ENCODE data around the gene INSL3.
A peak's percentile ranks its signal among the peaks of the same experiment; 100 is the strongest.

Gene INSL3, protein sequence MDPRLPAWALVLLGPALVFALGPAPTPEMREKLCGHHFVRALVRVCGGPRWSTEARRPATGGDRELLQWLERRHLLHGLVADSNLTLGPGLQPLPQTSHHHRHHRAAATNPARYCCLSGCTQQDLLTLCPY

DNA sequence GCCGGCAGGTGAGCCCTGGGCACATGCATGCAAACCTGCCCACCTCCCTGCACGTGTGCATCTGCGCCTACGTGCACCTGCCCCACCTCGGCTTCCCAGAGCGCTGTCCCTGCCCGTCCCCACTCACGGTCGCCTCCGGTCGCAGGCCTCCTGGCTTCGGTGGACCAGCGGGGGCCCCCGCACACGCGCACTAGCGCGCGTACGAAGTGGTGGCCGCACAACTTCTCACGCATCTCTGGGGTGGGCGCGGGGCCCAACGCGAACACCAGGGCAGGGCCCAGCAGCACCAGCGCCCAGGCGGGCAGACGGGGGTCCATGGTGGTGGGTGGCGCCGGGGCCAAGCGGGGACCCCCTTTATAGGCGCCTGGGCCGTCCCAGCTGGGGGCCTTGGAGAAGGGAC is at the start of gene INSL3:
Gene INSL3 (minus strand): TSS at position 330 of the 400 bp plus-strand sequence. CDS start 13 bp downstream, at position 317.
- FAIRE-seq: no peak

DNA sequence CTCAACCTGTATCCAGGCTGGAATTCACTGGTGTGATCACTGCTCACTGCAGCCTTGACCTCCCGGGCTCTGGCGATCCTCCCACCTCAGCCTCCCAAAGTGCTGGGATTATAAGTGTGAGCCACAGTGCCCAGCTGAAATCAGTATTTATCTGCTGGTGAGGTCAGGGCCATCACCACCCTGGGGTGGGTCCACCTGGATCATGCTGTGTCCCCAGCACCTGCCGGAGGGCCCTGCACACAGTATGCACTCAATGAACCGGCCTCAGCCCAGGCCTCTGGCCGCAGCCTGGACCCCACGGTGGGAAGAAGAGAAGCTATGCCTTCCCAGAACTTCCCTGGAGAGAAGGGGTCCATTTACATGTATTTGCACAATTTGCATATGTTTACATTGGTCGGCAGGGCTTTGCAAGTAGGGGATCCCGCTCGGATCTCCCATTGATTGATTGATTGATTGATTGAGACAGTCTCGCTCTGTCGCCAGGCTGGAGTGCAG is 47.8 kb upstream of the INSL3 start:
- FAIRE-seq: no peak

DNA sequence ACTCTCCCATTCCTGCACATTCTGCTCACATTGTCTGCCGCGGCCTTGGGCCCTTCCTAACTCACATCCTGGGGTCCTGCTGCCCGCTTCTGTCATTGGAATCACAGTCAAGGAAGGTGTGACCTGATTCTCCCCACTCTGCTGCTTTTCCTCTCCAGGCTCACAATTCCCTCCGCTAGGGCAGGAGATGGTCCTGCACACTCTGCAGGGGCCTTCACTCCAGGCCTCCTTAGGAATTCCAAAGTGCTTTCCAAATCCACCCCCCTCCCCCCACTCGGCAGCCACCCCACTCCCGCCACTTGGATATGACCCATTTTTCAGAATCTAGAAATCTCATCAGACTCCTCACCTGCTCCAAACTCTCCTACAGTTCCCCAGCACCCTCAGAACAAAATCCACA is 47.4 kb upstream of the INSL3 start:
- FAIRE-seq: no peak

DNA sequence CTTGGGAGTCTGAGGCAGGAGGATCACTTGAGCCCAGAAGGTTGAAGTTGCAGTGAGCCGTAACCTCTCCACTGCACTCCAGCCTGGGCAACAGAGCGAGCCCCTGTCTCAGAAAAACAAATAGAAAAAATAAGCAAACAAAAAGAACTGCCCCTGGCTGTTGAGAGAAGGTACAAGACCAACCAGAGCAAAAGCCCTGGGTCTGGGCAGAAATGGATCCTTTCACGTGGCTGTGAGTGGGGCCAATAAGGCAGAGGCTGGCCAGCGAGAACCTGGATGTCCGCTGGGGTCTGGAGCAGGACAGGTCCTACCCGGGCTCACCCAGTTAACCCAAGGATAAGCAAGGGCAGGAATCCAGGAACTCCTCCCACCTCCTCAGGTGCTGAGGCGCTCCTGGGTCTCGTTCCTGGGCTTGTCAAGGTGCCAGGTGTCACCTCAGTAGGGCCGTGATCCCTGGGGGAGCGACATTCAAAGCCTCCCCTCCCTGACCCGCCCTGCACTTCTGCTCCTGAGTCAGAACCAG is 45.7 kb upstream of the INSL3 start:
- no peak for FAIRE-seq

DNA sequence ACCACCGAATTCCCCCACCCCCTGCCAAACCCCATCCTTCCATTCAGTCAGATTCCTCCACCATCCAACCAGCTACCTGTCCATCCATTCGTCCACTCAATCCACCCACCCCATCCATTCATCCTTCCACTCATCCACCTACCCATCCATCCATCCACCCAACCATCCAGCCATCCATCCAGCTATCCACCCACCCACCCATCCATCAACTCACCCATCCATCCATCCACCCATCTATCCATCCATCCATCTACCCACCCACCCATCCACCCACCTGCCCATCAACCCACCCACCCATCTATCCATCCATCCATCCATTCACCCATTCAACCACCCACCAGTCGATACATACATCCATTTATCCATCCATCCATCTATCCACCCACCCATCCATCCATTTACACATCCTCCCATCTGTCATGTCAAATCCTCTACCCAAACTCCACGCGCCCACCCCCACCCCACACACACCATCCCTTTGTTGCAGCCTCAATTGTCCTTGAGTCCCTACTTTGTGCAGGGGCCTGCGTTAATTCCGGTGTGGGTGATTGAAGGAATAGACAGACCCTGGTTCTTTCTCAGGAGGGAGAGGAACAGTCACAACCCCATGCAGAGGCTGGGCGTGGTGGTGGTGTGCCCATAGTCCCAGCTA is 45.1 kb upstream of the INSL3 start:
- FAIRE-seq: no peak

DNA sequence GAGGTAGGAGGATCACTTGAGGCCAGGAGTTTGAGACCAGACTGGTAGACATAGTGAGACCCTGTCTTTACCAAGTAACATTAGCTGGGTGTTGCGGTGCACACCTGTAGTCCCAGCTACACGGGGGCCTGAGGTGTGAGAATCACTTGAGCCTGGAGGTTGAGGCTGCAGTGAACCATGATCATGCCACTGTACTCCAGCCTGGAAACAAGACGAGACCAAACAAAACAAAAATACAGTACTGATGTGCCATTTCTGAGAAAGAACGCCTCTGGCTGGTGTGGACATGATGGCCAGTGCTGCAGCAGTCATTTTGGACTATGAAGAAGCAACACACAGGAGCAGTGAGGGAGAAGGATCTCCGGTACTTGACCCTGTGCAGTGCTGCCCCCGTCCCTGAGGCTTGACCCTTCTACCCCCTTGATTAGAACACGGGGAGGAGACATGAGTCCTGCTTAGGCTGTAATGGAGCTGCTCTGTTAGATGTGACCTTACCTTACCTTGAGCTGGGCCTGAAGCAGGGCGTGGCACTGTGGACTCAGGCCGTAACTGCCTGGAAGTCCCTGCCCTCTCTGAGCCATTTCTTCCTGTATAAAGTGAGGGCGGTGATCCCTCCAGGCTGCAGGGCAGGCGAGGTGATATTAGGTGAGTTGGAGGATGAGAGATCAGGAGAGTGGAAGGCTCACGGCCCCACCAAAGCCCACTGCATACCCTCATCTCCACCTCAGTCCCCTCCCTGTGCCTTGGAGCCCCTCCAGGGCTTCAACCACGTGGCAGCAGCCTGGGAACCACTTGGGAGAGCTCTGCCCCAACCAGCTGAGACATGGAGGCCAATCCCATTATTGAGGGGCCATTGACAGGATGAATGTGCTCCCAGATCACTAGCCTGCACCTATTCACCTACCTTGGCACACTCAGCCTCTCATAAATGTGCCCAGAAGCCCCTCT is 44.3 kb upstream of the INSL3 start:
- peak; percentile 93 for FAIRE-seq

DNA sequence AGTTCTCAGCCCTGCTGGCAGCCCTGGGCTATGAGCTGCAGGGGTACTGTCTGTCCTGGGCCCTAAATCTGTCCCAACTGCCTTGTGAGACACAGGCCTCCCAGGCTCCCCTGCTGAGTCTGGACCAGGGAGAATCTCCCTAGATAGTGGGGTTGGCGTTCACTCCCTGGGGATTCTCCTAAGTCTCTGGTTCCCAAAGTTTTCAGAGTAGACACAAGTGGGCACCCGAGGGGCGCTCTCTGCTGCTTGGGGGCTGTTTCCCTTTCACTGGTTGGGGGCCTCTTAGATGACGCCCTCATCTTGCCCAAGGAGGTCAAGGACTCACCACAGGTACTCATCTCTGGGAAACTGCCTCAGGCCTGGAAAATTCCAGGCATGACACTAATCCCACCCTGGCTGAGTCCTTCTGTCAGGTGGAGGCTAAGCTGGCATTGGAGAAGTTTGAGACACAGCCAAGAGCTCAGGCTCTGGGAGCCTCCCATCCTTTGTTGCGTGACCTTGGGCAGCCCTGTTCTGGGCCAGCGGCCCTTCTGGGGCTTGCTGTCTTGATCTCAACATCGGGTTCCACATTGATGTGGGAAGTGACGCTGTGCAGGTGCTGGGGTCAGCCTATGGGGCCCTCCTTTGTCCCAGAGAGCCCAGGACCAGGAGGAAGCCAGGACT is 42.3 kb upstream of the INSL3 start:
- no peak for FAIRE-seq

DNA sequence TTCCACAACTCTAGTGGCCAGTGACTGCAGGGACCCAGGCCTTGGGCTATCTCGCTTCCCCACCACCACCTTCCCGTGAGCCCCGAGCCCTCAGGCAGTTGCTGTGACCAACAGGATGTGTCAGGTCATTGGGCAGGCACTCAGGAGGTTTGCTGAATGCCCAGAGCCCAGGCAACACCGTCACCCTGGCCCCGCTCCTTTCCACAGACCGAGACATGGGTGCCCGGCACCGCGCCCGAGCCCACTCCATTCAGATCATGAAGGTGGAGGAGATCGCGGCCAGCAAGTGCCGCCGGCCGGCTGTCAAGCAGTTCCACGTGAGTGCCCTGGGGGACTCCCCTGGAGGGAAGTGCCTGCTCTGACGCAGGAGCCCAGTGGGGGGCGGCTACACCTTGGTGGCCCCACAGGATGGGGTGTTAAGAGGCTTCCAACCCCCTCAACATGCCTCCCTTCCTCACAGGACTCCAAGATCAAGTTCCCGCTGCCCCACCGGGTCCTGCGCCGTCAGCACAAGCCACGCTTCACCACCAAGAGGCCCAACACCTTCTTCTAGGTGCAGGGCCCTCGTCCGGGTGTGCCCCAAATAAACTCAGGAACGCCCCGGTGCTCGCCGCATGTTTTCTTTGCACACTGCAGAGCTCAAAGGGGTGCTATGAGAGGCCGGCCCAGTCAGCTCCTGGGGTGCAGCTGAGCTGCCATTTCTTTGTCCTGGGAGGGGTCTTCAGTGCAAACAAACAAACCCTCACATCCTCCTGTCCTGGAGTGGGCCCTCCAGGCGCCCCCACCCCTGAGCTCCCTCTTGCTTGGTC is 41.6 kb upstream of the INSL3 start:
- no peak for FAIRE-seq

DNA sequence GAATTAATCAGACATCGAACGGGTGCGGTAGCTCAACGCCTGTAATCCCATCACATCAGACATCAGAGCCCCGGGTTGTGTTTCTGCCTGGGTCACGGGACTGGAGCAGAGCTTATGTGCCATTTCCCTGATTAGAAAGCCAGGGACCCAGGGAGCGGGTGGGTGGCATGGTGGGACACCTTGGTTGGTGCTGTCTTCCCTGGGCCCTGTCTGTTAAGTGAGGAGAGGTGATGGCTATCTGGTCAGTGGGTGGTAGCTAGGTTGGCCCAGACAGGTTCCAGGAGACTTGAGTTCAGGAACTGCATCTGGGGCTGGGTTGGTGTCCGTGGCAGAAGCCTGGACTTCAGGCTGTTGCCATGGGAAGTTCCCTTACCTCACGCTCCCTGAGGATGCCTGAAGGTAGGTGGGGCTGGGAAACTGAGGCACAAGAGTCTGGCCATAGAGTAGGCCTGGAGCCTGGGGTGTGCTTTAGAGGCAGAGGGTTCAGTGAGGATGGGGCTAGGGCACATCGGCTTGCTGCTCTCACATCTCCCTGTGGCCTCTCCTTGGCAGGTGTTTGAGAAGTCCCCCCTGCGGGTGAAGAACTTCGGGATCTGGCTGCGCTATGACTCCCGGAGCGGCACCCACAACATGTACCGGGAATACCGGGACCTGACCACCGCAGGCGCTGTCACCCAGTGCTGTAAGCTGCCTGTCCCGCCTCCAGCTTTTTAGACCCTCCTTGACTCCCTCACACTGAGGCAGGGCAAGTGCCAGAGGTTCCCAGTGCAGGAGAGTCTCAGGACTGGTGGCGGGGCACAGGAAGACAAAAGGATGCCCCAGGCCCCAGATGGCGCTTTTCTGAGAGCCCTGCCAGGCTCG is 40.5 kb upstream of the INSL3 start:
- FAIRE-seq: no peak

DNA sequence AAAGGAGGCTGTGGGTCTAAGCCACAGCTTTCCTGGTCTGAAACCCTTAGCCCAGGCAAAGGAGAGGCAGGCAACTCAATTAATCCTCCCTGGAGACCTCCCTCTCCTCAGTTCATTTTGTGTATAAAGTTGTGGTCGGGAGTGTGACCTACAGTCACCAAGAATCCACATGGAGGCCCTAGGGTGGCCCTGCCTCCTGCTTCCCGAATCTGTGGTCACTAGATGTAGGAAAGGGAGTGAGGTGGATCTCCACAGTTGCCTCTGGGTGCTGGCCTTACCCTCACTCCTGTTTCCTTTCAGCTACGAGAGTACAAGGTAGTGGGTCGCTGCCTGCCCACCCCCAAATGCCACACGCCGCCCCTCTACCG is 39.7 kb upstream of the INSL3 start:
- no peak for FAIRE-seq

DNA sequence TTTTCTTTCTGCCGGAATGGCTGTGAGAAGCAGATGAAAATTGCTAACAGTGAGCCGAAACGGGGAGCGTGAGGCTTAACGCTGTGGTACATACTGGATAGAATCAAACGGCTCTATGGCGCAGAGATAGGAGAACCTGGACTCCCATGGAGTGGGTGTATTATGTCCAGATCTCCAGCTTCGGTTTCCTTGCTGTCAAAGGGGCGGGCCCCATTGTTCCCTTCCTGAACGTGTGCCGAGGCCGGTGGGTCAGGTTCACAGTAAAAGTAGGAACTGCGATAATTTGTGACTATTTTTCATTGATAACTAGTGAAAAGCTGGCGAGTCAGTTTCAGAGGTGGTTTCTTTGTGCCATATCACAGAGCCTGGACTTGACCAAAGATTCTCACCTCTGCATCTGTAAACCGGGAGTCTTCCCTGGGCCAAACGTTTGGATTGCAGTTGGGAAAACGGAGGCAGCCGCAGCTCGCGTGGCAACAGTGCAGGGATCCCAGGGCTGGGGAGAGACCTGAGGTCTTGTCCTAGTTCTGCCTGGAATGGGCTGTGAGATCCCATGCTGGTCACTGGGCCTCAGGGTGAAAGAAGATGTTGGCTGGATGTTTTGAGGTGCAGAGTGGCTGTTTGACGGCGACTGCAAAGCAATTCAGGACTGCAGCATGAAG is 39.1 kb upstream of the INSL3 start:
- no peak for FAIRE-seq

DNA sequence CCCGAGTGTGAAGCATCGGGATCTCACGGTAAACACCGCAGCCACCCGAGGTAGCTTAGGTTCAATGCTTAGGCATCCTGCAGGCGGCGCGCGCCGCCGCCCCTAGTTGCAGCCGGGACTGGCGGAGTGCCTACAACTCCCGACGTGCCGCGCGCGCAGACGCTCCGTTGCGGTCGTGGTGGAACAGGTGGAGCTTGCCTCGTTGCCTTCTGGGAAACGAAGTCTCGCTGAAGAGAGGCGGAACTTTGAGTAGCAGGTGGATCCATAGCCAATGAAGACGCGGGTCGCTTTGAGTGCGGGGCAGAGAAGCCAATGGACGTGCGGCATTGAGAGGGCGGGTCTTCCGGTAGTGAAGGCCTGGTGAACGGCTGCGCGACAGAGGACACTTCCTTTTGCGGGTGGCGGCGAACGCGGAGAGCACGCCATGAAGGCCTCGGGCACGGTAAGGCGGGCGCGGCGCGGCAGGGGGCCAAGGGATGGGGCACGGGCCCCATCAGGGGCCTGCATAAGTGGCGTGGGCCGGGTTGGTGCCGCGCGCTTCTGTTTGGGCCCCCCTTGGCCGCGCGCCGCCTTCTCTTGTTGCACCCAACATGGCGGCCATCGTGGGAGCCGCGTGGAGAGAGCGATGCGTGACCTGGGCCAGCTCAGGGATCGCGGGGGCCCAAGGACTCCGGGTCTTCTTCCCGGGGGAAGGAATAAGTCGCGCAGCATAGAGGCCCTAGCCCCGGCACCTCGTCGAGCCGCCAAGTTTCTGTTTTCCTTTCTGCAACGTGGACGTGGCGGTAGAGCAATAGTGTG is 38.4 kb upstream of the INSL3 start, which contains the start of gene RPL18A:
Gene RPL18A (plus strand): TSS at position 378 of the 798 bp plus-strand sequence. CDS start 47 bp downstream, at position 425.
- peak; percentile 99 for FAIRE-seq

DNA sequence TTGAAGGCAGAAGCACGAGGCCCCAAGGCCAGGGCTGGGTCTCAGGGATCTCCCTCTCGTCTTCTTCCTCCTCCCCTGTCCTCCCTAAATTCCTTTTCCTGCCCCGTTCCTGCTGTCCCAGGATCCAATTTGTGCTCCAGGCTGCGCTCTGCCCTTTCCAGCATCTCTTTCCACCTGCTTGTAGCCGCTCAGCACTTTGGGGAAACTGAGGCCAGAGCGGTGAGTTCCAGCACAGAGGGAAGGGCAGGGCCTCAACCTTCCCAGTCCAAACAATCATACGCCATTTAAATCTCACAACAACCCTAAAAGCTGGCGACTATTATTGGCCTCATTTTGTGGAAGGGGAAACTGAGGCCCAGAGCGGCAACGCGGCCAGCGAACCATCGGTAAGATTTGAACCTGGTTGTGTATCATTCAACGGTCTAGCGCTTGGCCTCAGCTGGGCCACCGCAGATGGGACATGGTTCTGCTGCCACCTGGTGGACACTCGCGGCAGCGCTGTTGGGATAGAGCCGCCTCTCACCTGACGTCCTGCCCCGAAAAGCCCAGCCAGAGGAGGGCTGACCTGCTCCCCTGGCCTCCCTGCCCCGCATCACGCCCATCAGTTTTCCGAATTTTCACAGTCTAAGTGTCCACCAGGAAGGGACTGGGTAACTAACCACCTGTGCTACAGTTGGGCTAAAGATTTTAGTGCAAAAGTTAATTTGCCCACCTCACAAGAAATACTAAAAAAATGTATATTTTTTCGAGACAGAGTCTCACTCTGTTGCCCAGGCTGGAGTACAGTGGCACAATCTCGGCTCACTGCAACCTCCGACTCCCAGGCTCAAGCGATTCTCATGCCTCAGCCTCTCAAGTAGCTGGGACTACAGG is 34.2 kb upstream of the INSL3 start:
- FAIRE-seq: no peak

DNA sequence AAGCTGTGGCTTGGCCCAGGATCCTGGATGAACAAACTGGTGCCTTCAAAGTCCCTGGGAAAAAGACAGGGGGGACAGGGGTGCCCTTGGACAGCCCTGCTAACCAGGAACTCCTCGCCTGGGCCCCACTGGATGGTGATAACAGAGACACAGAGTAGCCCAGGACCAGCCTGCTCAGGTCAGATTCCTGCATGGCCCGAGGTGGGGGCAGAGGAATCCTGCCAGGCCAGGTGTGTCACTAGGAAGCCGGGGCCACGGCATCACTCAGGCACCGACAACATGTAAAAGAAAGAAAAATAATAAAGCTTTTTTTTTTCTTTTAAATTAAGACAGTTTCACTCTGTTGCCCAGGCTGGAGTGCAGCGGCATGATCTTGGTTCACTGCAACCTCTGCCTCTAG is 32.7 kb upstream of the INSL3 start:
- no peak for FAIRE-seq

DNA sequence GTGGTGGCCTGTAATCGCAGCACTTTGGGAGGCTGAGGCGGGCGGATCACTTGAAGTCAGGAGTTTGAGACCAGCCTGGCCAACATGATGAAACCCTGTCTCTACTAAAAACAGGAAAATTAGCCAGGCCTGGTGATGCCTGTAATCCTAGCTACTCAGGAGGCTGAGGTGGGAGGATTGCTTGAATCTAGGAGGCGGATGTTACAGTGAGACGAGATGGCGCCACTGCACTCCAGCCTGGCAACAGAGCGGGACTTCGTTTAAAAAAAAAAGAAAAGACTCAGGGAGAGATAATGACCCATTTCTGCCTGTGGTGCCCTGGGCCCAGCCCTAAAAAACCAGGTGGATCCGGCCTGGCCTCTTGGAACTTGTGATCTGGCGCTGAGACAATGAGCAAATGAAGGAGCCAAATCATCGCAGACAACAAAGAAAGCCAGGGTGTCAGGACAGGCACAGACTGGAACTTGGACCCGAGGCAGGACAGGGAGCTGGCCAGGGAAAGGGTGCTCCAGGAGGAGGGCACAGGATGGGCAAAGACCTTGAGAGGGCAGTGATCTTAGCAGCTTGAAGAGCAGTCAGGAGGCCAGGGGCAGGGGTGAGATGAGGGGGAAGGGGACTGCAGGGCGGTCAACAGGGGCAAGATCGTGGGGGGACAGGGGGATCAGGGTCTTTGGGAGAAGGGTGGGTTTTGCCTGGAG is 27.4 kb upstream of the INSL3 start:
- no peak for FAIRE-seq

DNA sequence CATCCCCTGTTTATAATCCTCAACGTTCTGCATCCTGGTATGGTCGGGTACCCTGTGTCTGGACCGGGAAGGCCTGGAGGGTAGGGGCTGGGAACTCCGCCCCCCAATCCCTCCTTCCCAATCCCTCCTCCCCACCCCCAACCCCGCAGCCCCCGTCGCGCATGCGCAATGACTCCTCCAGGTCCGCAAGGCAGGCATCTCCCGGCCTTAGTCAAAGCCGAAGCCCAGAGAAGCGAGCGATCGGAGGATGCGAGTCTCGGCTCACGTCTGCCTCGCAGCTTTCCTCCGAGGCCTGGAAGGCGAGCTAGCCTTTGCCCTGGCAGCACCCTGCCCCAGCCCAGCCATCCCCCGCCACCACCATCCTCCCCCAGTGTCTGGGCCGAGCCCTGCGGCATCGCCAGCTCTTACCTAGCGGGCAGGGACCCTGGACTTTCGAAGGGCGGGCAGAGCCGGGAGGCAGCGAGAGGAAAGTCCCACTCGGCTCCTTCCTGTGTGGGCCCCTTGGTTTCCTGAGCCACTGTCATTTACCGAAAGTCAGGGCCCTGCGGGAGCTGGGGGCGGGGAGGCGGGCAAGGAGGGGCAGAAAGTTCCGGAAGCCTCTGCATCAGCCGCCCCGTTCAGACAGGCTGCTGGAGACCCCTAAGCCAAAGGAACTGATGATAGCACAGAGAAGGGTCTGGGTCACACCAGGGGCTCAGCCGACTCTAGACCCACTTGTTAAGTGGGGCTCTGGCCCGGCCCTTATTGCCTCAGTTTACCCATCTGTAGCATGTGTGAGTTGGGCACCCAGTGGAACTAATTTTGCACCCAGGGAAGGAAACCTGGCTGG is 26.4 kb upstream of the INSL3 start, which contains the start of gene JAK3:
Gene JAK3 (minus strand): TSS at position 445 of the 829 bp plus-strand sequence. CDS start 3,565 bp downstream, outside the sequence.
- no peak for FAIRE-seq

DNA sequence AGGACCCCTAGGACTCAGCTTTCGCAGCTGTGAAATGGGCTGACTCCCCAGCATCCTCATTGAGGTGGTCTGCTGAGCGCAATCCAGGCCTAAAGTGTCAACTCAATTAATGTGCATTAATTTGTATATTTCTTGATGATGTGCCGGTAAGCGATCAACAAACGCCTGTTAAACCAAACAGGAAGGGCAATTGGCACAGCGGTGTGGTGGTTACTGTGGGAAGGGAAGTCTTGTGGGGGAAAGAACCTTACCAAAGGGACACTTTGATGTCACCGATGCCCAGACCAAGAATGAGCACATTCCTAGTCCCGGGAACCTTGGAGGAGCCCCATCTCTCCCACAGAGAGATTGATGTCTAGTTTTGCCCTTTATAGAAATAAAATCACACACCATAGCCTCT is 24.8 kb upstream of the INSL3 start:
- FAIRE-seq: no peak

Measured in G401.6 (cell line).